K562 (cell line): Measurements from ENCODE around the gene MPC1. TPM values are rescaled to one million over a fixed set of nuclear protein-coding genes. Genes with fewer than 3 reads are reported as not detected.

Experiments used
- ARID3A ChIP-seq: IDR thresholded peaks from 2 replicates; pipeline ENCODE4 v1.6.1; 2012; ENCODE audit warnings: low read depth, low read length, improper control_type of control experiment, borderline replicate concordance
- BRF2 ChIP-seq: IDR thresholded peaks from 3 replicates; pipeline ENCODE4 v1.6.1; 2011; ENCODE audit warnings: borderline replicate concordance, mild to moderate bottlenecking; ENCODE audit not compliant: insufficient read length, insufficient read depth
- CCNT2 ChIP-seq: IDR thresholded peaks from 2 replicates; pipeline ENCODE4 v1.6.1; 2011; ENCODE audit warnings: borderline replicate concordance, low read depth, mild to moderate bottlenecking, moderate library complexity, mixed read lengths, low read length; ENCODE audit not compliant: insufficient read length; ENCODE audit errors: extremely low read depth
- E2F5 ChIP-seq: sonication (generic); formaldehyde crosslinking; IDR thresholded peaks from 2 replicates; pipeline ENCODE4 v1.8.0; 2022; ENCODE audit warnings: mild to moderate bottlenecking, missing genetic modification reagents
- HINFP ChIP-seq: fragments of 450-650 bp; conservative IDR thresholded peaks from 2 replicates; pipeline ENCODE4 v1.6.1; 2016; ENCODE audit warnings: missing genetic modification characterization, low read depth, mild to moderate bottlenecking, control low read depth, missing compliant biosample characterization
- HOXB6 ChIP-seq: fragments of 250-450 bp; sonication (Bioruptor Pico); IDR thresholded peaks from 2 replicates; pipeline ENCODE4 v1.5.1; 2022; ENCODE audit warnings: mild to moderate bottlenecking, borderline replicate concordance
- KAT7 ChIP-seq: sonication (generic); formaldehyde crosslinking; IDR thresholded peaks from 2 replicates; pipeline ENCODE4 v1.8.0; 2022; ENCODE audit warnings: missing genetic modification reagents, mild to moderate bottlenecking, borderline replicate concordance
- KAT8 ChIP-seq: fragments of 450-650 bp; IDR thresholded peaks from 2 replicates; pipeline ENCODE4 v1.6.1; 2016; ENCODE audit warnings: low read depth, mild to moderate bottlenecking
- KDM1A ChIP-seq, 2 experiments: fragments of 450-650 bp; IDR thresholded peaks; 2 replicates each; pipeline ENCODE4 v1.6.1; 2016; ENCODE audit warnings: mild to moderate bottlenecking in 2 of 2
- MCM5 ChIP-seq: fragments of 450-650 bp; IDR thresholded peaks from 2 replicates; pipeline ENCODE4 v1.6.1; 2016; ENCODE audit warnings: low read depth
- MITF ChIP-seq: IDR thresholded peaks from 2 replicates; pipeline ENCODE4 v1.6.1; 2014; ENCODE audit warnings: antibody characterized with exemption
- POLR2AphosphoS2 ChIP-seq: IDR thresholded peaks from 2 replicates; pipeline ENCODE4 v1.6.1; 2012; ENCODE audit warnings: low read length, improper control_type of control experiment
- RB1 ChIP-seq: fragments of 450-650 bp; IDR thresholded peaks from 2 replicates; pipeline ENCODE4 v1.6.1; 2017; ENCODE audit warnings: low read depth, mild to moderate bottlenecking
- RBM15 ChIP-seq: fragments of 200-400 bp; formaldehyde crosslinking; IDR thresholded peaks from 2 replicates; pipeline ENCODE4 v1.6.1; 2018; ENCODE audit warnings: mild to moderate bottlenecking, low read length, moderate library complexity; ENCODE audit not compliant: insufficient read depth
- RCOR1 ChIP-seq, 2 experiments: IDR thresholded peaks; 2 replicates each; pipeline ENCODE4 v1.6.1; 2012; ENCODE audit warnings: low read depth in 2 of 2, low read length in 2 of 2, borderline replicate concordance in 1 of 2, improper control_type of control experiment in 1 of 2
- RFX5 ChIP-seq: IDR thresholded peaks from 2 replicates; pipeline ENCODE4 v1.6.1; 2011; ENCODE audit warnings: low read depth, mild to moderate bottlenecking, improper control_type of control experiment, low read length
- SMARCB1 ChIP-seq: IDR thresholded peaks from 2 replicates; pipeline ENCODE4 v1.6.1; 2011; ENCODE audit warnings: improper control_type of control experiment, low read depth; ENCODE audit not compliant: insufficient read length
- TFAM ChIP-seq: fragments of 250-450 bp; sonication (Bioruptor Pico); conservative IDR thresholded peaks from 2 replicates; pipeline ENCODE4 v1.5.0; 2021; ENCODE audit warnings: mild to moderate bottlenecking, moderate library complexity
- ZC3H11A ChIP-seq: IDR thresholded peaks from 2 replicates; pipeline ENCODE4 v1.6.1; 2012; ENCODE audit warnings: low read depth, low read length, improper control_type of control experiment
- ZNF445 ChIP-seq: fragments of 250-450 bp; sonication (Bioruptor Pico); IDR thresholded peaks from 2 replicates; pipeline ENCODE4 v1.4.0; 2020; ENCODE audit warnings: low read depth, mild to moderate bottlenecking, moderate library complexity
- ZNF766 ChIP-seq: fragments of 200-800 bp; sonication (Bioruptor generic); conservative IDR thresholded peaks from 2 replicates; pipeline ENCODE4 v1.6.1; 2016; ENCODE audit warnings: missing genetic modification characterization, missing compliant biosample characterization
- polyA plus RNA-seq, 8 experiments: library from polyadenylated mRNA; depleted of rRNA in 4 of 8; stranded (reverse) in 5 of 8; unstranded in 3 of 8; fragments of >200 nt; fragmentation: Nextera tagmentation in 2 of 8; fragmentation: Illumina TruSeq in 1 of 8; extraction: Ambion mirVana in 2 of 8; extraction: Trizol in 1 of 8; gene quantifications; 2 replicates each; pipeline versions ENCODE4 v1.2.1 to v1.2.3, GENCODE V29; 2011 to 2014; ENCODE audit warnings: inconsistent platforms in 1 of 8, missing spikeins in 1 of 8
- total RNA-seq, 7 experiments: library from RNA; depleted of rRNA in 6 of 7; stranded (reverse); fragments of >200 nt in 6 of 7; fragmentation: Illumina TruSeq in 2 of 7; extraction: Trizol in 2 of 7; gene quantifications; 2 replicates each; pipeline versions ENCODE4 v1.2.1 to v1.2.3, GENCODE V29; 2011 to 2021; ENCODE audit warnings: low replicate concordance in 1 of 7

The MPC1 gene
- total and polyA plus RNA-seq, 9 of the 15 experiments (the other 6 are each of a cell fraction or from before 2014, with no cell fraction given), result 78.6 to 185 (median 138) TPM

GRCh38 chr6:166342349-166343149 lies 40.2 kb downstream of the MPC1 start, which contains the start of gene SFT2D1 (continued):
- no peak for TF ChIP-seq BRF2
- no peak for TF ChIP-seq MITF
- no peak for TF ChIP-seq HOXB6 (CRISPR knock-in tag)
- TF ChIP-seq ARID3A, result no peak
- no peak; a peak in 1 of 4 replicates for TF ChIP-seq KDM1A (IDR thresholded peaks at IDR 0.05)
- TF ChIP-seq CCNT2, result peak; percentile 18
- no peak for TF ChIP-seq RCOR1 (IDR thresholded peaks at IDR 0.05; ENCODE audit: borderline replicate concordance in 1 of 2, low read depth in 2 of 2, low read length in 2 of 2)
- TF ChIP-seq RBM15, result no peak
- TF ChIP-seq KAT8, result no peak
- no peak for TF ChIP-seq ZNF445 (CRISPR knock-in tag)
- TF ChIP-seq RFX5, result no peak
- no peak for TF ChIP-seq TFAM (CRISPR knock-in tag)
- no peak; the same call in none of the 2 replicates for TF ChIP-seq RB1
- TF ChIP-seq SMARCB1, result no peak
- peak; percentile 97; the same call in 1 of the 2 replicates for TF ChIP-seq KAT7
- no peak for TF ChIP-seq ZNF766
- TF ChIP-seq MCM5, result no peak
- TF ChIP-seq E2F5 (CRISPR knock-in tag), result peak; percentile 92
- no peak for TF ChIP-seq HINFP (tag)
- no peak for TF ChIP-seq POLR2AphosphoS2
- no peak for TF ChIP-seq ZC3H11A
